Activated CD4-positive, alpha-beta T cell treated with anti-CD3 and anti-CD28 coated beads, Interleukin-2, amount 50 U/mL, for 16 hours (primary cell): ENCODE results near the gene ADGRD2.

Experiments used
- DNase-seq: peaks from one replicate; pipeline ENCODE4 v3.0.0-alpha.2; 2020

Gene ADGRD2

DNA sequence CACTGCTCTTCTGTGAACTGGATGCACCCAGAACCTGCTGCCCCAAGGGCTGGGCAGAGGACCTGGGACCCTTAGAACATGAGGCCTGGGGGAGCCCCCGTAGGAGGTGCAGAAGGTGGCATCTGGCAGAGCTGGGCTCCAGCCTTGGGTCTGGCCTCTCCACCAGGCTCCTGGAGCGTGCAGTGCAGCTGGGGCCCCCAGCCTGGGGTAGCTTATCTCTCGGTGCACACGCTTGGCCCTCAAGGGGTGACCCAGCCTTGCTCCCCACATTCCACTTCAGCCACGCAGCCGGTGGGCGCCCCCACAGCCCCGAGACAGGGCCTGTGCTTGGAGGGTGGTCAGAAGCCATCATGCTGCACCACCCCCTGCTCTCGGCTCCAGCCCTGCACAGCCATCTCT lies 62.6 kb downstream of the ADGRD2 start:
- DNase-seq: no peak

DNA sequence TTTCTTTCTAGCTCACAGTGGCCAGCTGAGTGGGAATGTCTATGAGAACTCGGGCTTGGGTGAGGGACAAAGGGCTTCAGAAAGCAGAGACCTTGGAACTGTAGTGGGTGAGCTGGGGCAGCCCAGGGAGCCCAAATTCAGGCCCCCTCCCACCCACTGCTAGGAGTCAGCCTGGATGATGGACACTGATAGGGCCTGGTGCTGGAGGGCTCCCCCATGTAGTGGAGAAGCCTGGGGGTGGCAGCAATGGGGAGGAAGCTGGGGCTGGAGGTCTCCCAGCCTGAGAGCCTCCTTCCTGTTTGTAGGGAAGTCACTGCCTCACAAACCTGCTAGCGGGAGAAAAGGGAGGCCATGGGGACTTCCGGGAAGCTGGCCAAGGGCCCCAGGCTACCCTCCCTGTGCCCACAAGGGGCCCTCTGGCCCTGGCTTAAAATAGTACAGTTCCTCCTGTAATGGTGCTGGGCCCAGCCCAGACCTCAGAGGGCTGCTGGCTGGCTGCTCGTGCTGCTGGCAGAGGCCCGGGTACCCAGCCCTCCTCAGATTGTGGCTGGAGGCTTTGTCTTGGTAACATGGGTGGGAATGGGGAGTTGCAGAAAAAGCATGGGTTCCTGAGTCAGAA lies 63.2 kb downstream of the ADGRD2 start:
- DNase-seq: no peak

DNA sequence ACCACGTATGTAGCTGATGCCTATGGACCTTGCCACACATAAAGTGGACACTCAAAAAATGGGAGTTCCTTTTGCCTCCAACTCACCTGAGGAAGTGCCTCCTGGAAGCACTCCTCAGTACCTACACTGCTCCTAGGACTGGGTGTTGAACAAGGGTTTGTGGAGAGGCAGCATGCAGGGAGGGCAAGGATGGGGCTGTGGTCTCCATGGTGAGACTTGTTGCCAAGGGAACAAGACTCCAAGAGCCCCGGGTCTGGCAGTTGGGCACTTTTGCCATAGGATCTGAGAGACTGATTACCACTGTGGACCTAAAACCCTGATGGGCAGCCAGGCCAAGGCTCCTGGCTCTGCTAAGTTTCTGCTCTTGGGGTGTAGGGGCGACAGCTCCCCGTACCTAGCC lies 63.9 kb downstream of the ADGRD2 start:
- DNase-seq: no peak

DNA sequence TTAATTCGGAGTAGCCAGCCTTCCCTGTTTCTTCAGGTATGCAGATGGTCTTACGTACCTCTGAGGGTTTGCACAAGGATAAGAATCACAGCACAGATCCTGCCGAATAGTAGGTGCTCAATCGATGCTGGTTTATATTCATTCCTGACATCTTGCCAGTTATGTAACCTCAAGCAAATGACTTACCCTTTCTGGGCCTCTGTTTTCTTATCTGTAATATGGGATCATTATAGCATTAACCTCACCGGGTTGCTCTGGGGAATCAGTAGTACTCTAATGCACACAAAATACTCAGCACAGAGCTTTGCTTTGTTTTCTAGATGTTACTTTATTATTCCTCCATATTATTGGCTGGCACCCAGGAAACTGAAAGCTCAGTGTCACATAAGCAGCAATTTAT lies 64.6 kb downstream of the ADGRD2 start:
- no peak for DNase-seq

DNA sequence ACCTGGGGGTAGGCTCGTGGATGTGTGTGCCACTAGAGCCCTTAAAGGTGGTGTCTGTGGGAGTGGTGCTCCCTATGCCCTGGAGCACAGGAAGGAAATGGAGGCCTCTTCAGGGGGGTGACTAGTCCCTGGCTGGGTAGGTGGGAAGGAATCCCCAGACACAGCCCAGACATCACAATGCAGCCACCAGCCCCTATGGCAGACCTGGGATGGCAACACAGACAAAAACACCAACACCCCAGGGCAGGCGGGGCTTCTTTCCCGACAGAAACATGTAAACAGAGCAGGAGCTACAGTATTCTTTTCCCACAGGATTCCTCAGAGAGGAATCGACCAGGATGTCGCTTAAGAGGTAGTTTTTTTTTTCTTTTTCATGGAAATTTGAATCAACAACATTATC lies 67.3 kb downstream of the ADGRD2 start:
- DNase-seq: no peak

DNA sequence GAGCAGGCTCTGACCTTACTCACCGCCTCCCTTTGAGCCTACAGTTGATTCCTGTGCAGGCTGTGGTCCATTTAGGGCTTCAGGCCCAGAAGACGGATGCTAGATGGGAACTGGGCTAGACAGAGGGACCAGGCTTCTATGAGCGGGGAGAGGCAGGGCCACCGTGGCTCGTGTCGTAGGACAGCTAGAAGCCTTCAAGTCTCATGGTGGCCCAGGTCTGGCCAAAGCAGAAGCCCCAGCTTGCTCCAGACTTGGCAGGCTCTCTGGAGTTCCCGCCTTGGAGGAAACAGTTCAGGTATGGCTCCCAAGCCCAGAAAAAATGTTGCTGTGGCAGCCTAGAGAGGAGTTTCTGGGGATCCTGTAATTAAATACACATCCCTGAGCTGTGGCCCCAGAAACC lies 67.9 kb downstream of the ADGRD2 start:
- no peak for DNase-seq

DNA sequence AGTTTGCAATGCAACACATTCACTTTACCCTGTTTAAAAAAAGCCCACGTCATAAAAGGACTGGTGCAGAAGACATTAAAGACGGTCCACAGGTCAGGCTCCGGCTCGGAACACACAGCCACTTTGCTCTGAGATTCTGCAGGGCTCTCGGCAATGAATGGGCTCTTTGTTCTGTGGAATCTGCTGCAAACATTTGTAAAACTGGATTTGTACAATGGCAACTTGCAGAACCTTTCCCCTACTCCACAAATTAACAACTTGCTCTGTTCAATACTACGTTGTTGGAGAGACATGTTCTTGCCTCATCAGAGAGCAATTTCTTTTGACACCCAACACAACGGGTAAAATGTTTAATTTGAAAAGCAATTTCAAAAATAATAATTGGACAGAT lies 70.0 kb downstream of the ADGRD2 start:
- DNase-seq: no peak

DNA sequence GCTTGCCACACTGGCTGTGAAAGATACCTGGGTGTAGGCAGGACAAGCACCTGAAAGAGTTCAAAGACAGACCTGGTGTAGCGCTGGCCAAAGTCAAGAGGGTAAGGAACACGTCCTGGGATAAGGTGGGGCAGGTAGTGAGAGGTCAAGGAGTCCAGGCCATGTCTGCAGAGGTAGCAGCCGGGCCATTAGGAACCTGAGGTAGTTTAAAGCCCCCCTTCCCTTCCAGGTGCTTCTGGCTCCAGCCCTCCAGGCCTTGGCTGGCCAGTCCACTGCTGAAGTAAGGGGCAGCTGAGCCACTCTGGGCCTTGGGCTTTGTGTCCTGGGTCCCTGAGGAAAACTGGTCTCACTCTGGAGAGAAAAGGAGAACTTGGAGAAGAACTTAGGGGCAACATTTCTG lies 70.9 kb downstream of the ADGRD2 start:
- DNase-seq: no peak

DNA sequence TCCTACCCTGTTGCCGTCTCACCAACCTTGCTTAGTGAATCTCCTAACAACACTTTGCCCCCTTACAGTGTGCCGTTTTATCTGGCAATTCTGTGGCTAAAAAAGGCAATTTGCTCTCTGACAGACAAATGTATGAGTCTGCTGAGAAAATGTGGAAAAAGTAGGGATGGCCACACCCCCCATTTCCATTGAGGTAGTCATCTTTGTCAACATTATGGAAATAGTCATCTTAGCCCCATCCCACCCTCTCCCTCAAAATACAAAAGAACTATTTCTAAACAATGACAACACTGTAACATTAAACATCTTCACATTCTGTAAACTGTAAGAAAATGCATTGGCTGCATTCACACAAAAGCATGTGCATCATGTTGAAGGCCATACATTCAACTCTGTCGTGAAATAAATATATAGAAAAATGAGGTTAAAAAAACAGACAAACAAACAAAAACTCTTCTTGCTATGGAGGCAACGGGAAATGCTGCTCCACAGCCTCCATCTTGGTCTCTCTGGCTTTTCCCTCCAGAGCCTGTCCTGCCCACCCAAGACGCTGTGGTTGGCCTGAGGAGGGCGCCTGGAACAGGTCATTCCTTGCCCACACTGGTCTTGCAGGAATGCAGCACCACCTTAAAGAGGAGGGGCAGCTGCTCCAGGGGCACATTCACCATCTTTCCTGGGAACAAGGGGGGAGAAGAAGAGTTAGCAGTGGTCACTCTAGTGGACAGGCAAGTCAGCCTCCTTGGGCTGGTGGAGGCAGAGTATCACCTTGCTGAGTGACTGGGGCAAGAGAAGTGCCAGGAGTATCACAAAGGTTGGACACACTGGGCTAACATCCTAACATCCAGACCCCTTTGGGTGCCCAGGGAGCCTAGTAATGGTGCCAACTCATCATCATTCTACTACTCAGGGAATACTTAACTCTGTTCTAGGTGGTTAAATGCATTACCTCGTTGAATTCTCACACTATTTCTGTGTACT lies 72.2 kb downstream of the ADGRD2 start:
- DNase-seq: no peak

DNA sequence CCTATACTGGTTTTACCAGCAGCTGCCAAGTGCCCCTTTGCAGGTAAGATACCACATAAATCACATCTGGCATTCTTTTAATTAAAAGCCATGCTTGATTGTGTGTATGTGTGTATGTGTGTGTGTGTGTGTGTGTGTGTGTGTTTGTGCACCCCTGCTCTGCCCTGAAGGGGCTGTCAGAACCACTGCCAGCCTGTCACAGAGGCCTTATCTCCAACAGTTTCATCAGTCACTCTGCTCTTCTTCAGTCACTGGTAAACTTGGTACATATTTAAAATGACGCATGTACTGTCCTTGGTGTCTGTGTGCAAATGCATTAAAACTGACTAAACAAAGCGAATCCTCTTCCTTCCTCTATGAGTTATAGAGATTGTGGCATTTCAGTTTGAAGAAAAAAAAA lies 75.9 kb downstream of the ADGRD2 start:
- DNase-seq: no peak

DNA sequence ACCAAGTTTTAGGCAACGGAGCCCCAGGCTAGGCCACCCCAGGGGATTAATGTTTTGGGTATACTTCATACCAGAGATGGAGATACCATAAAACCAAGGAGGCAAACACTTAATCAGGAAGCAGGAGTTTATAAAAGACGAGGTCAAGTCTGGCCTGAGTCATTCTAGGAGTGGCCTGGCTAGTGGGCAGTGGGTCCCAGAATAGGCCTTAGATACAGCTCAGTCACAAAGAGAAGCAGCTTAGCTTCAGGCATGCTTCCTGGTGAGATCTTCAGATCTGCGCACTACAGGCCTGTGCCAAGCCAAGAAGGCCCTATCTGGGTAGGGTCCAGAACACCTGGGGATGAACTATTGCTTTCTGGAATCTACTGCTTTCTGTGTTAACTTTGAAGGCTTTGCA lies 77.5 kb downstream of the ADGRD2 start:
- DNase-seq: no peak
